K562 (cell line): ENCODE results near the gene TOMM22. TPM values are rescaled to one million over a fixed set of nuclear protein-coding genes. Genes with fewer than 3 reads are reported as not detected.

ENCODE experiments used
- ARID3A ChIP-seq: IDR thresholded peaks from 2 replicates; pipeline ENCODE4 v1.6.1; 2012; ENCODE audit warnings: low read depth, low read length, improper control_type of control experiment, borderline replicate concordance
- ATF6 ChIP-seq: sonication (generic); formaldehyde crosslinking; IDR thresholded peaks from 2 replicates; pipeline ENCODE4 v1.4.0; 2020; ENCODE audit warnings: mild to moderate bottlenecking, missing genetic modification reagents
- DEAF1 ChIP-seq: fragments of 450-650 bp; formaldehyde crosslinking; IDR thresholded peaks from 2 replicates; pipeline ENCODE4 v1.4.0; 2020; ENCODE audit warnings: mild to moderate bottlenecking, moderate library complexity
- DPF2 ChIP-seq: fragments of 450-650 bp; IDR thresholded peaks from 2 replicates; pipeline ENCODE4 v1.6.1; 2016
- ELF4 ChIP-seq: fragments of 450-650 bp; formaldehyde crosslinking; IDR thresholded peaks from 2 replicates; pipeline ENCODE4 v1.4.0; 2022; ENCODE audit warnings: missing genetic modification characterization
- KAT2B ChIP-seq: IDR thresholded peaks from one replicate; pipeline ENCODE4 v1.6.1; 2012; ENCODE audit warnings: low read depth, mild to moderate bottlenecking, control low read depth, inconsistent platforms, low read length, moderate library complexity
- MCM5 ChIP-seq: fragments of 450-650 bp; IDR thresholded peaks from 2 replicates; pipeline ENCODE4 v1.6.1; 2016; ENCODE audit warnings: low read depth
- NFRKB ChIP-seq: fragments of 450-650 bp; IDR thresholded peaks from 2 replicates; pipeline ENCODE4 v1.6.1; 2016; ENCODE audit warnings: low read depth
- PHF21A ChIP-seq: fragments of 450-650 bp; IDR thresholded peaks from 2 replicates; pipeline ENCODE4 v1.6.1; 2017; ENCODE audit warnings: low read depth, borderline replicate concordance
- RAD21 ChIP-seq, 2 experiments: fragments of 250-450 bp in 1 of 2; fragments of 450-650 bp in 1 of 2; sonication (Bioruptor Pico) in 1 of 2; formaldehyde crosslinking in 1 of 2; IDR thresholded peaks in 1 of 2; conservative IDR thresholded peaks in 1 of 2; 2 replicates each; pipeline versions ENCODE4 v1.4.0 to v1.8.0; 2020 to 2022; ENCODE audit warnings: mild to moderate bottlenecking in 2 of 2, moderate library complexity in 1 of 2
- SETDB1 ChIP-seq: IDR thresholded peaks from one replicate; pipeline ENCODE4 v1.6.1; 2012; ENCODE audit warnings: low read length, control low read depth, inconsistent platforms
- SRF ChIP-seq, 2 experiments: fragments of 250-450, 450-650 bp in 1 of 2; sonication (Bioruptor Pico) in 1 of 2; sonication (generic) in 1 of 2; formaldehyde crosslinking; IDR thresholded peaks; 2 replicates each; pipeline versions ENCODE4 v1.5.0 to v1.5.1; 2020 to 2022; ENCODE audit warnings: mild to moderate bottlenecking in 1 of 2, missing genetic modification reagents in 1 of 2
- SUPT5H ChIP-seq: fragments of 450-650 bp; IDR thresholded peaks from 2 replicates; pipeline ENCODE4 v1.6.1; 2016
- THAP7 ChIP-seq: fragments of 250-450 bp; sonication (Bioruptor Pico); IDR thresholded peaks from 2 replicates; pipeline ENCODE4 v1.5.0; 2021
- ZBTB12 ChIP-seq: fragments of 250-450 bp; sonication (Bioruptor Pico); IDR thresholded peaks from 2 replicates; pipeline ENCODE4 v1.4.0; 2020
- ZNF282 ChIP-seq: sonication (generic); formaldehyde crosslinking; IDR thresholded peaks from 2 replicates; pipeline ENCODE4 v1.8.1; 2023; ENCODE audit warnings: missing genetic modification reagents
- ZNF324 ChIP-seq: fragments of 250-450 bp; sonication (Bioruptor Pico); IDR thresholded peaks from 2 replicates; pipeline ENCODE4 v1.4.0; 2020; ENCODE audit warnings: mild to moderate bottlenecking
- polyA plus RNA-seq, 8 experiments: library from polyadenylated mRNA; depleted of rRNA in 4 of 8; stranded (reverse) in 5 of 8; unstranded in 3 of 8; fragments of >200 nt; fragmentation: Nextera tagmentation in 2 of 8; fragmentation: Illumina TruSeq in 1 of 8; extraction: Ambion mirVana in 2 of 8; extraction: Trizol in 1 of 8; gene quantifications; 2 replicates each; pipeline versions ENCODE4 v1.2.1 to v1.2.3, GENCODE V29; 2011 to 2014; ENCODE audit warnings: inconsistent platforms in 1 of 8, missing spikeins in 1 of 8
- total RNA-seq, 7 experiments: library from RNA; depleted of rRNA in 6 of 7; stranded (reverse); fragments of >200 nt in 6 of 7; fragmentation: Illumina TruSeq in 2 of 7; extraction: Trizol in 2 of 7; gene quantifications; 2 replicates each; pipeline versions ENCODE4 v1.2.1 to v1.2.3, GENCODE V29; 2011 to 2021; ENCODE audit warnings: low replicate concordance in 1 of 7

The TOMM22 gene
- total and polyA plus RNA-seq, 9 of the 15 experiments (the other 6 are each of a cell fraction or from before 2014, with no cell fraction given), result 25.8 to 108 (median 73.8) TPM

- TF ChIP-seq ARID3A (no peak), ELF4 (CRISPR knock-in tag) (no peak), RAD21 (CRISPR knock-in tag; conservative IDR thresholded peaks at IDR 0.05 in 1 of 2, IDR thresholded peaks at IDR 0.05 in 1 of 2) (no peak), DPF2 (peak; percentile 70), ZBTB12 (CRISPR knock-in tag) (no peak), NFRKB (no peak), THAP7 (CRISPR knock-in tag) (no peak), ATF6 (CRISPR knock-in tag) (no peak), KAT2B (no peak), DEAF1 (CRISPR knock-in tag) (no peak), PHF21A (no peak), ZNF282 (CRISPR knock-in tag) (no peak), MCM5 (no peak), SUPT5H (no peak), SETDB1 (no peak), ZNF324 (CRISPR knock-in tag) (no peak), SRF (CRISPR knock-in tag; IDR thresholded peaks at IDR 0.05) (no peak)
Measured at GRCh38 chr22:38707346-38707745, 25.6 kb downstream of the TOMM22 start (continued).
